Activated CD4-positive, CD25-positive, alpha-beta regulatory T cell (primary cell): ENCODE results near the gene STK32C.

Experiments used
- DNase-seq, 4 experiments: peaks; one replicate each; lab custom pipeline; 2025; lab: John Stamatoyannopoulos, UW

STK32C gene

GRCh38 chr10:132198068-132198370, 109.7 kb downstream of the STK32C start:
- no peak for DNase-seq

GRCh38 chr10:132197271-132198067, 110.3 kb downstream of the STK32C start:
- no peak for DNase-seq

GRCh38 chr10:132196178-132197113, 111.3 kb downstream of the STK32C start:
- no peak for DNase-seq

- DNase-seq, result no peak
These were observed 112.2 kb downstream of the STK32C start for GRCh38 chr10:132195366-132196075.

GRCh38 chr10:132194726-132195125, 113.0 kb downstream of the STK32C start:
- DNase-seq, result no peak

- no peak for DNase-seq
These were observed 113.7 kb downstream of the STK32C start for GRCh38 chr10:132193907-132194552.

- DNase-seq, result no peak
These were observed 114.6 kb downstream of the STK32C start for GRCh38 chr10:132192991-132193665.

GRCh38 chr10:132192076-132192975, 115.4 kb downstream of the STK32C start:
- no peak for DNase-seq

GRCh38 chr10:132189810-132190422, 117.8 kb downstream of the STK32C start:
- no peak for DNase-seq

GRCh38 chr10:132189016-132189415, 118.7 kb downstream of the STK32C start:
- DNase-seq, result no peak

- no peak for DNase-seq
These were observed 119.4 kb downstream of the STK32C start for GRCh38 chr10:132188331-132188730.

GRCh38 chr10:132187430-132188138, 120.2 kb downstream of the STK32C start:
- DNase-seq, result no peak

GRCh38 chr10:132186488-132187429, 121.0 kb downstream of the STK32C start, which contains the start of gene DPYSL4:
DPYSL4 (plus strand) TSS chr10:132186948; CDS start chr10:132187064, 116 bp downstream.
- peak in 3 of 4 experiments; percentile 19 to 38 (median 26) for DNase-seq

GRCh38 chr10:132185601-132186487, 121.9 kb downstream of the STK32C start:
- peak in 2 of 4 experiments; percentile 21 to 24 for DNase-seq

GRCh38 chr10:132184816-132185593, 122.7 kb downstream of the STK32C start:
- DNase-seq, result no peak

- DNase-seq, result no peak
These were observed 124.7 kb downstream of the STK32C start for GRCh38 chr10:132183046-132183445.
